GM12864 (cell line): Measurements from ENCODE around the gene TMEM38B.
"Not testable (repeated sequence)": the region's sequence is repeated elsewhere in the genome, so short reads cannot be mapped to it uniquely, and the experiment has no call there.

Experiments
- DNase-seq: peaks from one replicate; pipeline ENCODE4 v3.0.0-alpha.2; 2011; ENCODE audit warnings: low read depth
- H3K4me3 ChIP-seq: 2 replicates; pipeline ENCODE4 v1.5.1; 2011; ENCODE audit warnings: mild to moderate bottlenecking, low read depth, low read length, control low read depth
- TF ChIP-seq, protein P1 (sequence below): IDR thresholded peaks from 2 replicates; pipeline ENCODE4 v1.5.1; 2011; ENCODE audit warnings: low read depth, mild to moderate bottlenecking, moderate library complexity, low read length, control low read depth, inconsistent platforms; ENCODE audit errors: missing control alignments

TMEM38B gene

GRCh38 chr9:105713260-105714019 lies 19.1 kb downstream of the TMEM38B start:
- DNase-seq: no peak
- H3K4me3 ChIP-seq: no peak overlapping the region
- TF ChIP-seq, protein P1, sequence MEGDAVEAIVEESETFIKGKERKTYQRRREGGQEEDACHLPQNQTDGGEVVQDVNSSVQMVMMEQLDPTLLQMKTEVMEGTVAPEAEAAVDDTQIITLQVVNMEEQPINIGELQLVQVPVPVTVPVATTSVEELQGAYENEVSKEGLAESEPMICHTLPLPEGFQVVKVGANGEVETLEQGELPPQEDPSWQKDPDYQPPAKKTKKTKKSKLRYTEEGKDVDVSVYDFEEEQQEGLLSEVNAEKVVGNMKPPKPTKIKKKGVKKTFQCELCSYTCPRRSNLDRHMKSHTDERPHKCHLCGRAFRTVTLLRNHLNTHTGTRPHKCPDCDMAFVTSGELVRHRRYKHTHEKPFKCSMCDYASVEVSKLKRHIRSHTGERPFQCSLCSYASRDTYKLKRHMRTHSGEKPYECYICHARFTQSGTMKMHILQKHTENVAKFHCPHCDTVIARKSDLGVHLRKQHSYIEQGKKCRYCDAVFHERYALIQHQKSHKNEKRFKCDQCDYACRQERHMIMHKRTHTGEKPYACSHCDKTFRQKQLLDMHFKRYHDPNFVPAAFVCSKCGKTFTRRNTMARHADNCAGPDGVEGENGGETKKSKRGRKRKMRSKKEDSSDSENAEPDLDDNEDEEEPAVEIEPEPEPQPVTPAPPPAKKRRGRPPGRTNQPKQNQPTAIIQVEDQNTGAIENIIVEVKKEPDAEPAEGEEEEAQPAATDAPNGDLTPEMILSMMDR: no peak

DNA sequence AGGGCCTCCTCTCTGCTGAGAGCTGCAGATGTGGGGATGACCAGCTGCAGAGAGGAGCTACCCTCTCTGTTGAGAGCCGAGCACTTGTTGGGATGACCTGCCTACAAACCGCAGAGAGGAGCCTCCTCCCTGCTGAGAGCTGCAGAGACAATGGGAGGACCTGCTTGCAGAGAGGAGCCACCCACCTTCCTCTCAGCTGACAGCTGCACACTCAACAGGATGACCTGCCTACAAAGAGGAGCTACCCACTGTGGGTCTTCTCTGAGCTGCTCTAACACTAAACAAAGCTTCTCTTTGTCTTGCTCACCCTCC lies 19.6 kb downstream of the TMEM38B start:
- TF ChIP-seq, protein P1: no peak
- H3K4me3 ChIP-seq: no peak overlapping the region
- DNase-seq: no peak

DNA sequence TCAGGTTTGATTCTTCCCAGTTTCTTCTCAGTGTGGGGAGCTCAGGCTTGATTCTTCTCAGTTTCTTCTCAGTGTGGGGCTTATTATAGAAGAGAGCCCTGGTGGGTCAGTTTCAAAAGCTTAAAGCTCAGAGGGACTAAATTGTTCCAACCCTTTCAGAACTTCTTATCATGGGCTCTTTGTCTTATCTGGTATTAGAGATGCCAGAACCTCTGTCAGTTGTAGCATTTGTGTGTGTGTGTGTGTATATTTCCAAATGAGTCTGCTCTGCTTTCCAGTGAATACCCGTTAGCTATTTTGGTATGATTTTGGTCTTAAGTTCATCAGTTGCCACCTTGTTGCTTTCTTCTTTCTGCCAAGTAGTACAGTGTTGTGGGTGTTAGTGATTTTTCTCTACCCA lies 21.8 kb downstream of the TMEM38B start:
- no peak for DNase-seq
- TF ChIP-seq, protein P1: no peak
- H3K4me3 ChIP-seq: no peak overlapping the region

GRCh38 chr9:105722099-105722498 lies 27.8 kb downstream of the TMEM38B start:
- H3K4me3 ChIP-seq: no peak overlapping the region
- TF ChIP-seq, protein P1: no peak
- DNase-seq: no peak

GRCh38 chr9:105725370-105725769 lies 31.0 kb downstream of the TMEM38B start:
- TF ChIP-seq, protein P1: no peak
- no peak overlapping the region for H3K4me3 ChIP-seq
- no peak for DNase-seq

- H3K4me3 ChIP-seq, DNase-seq: not testable (repeated sequence)
These were observed 33.9 kb downstream of the TMEM38B start for GRCh38 chr9:105728230-105728629.

DNA sequence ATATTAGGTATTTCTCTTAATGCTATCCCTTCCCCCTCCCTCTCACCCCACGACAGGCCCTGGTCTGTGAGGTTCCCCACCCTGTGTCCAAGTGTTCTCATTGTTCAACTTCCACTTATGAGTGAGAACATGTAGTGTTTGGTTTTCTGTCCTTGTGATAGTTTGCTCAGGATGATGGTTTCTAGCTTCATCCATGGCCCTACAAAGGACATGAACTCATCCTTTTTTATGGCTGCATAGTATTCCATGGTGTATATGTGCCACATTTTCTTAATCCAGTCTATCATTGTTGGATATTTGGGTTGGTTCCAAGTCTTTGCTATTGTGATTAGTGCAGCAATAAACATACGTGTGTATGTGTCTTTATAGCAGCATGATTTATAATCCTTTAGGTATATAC lies 37.1 kb downstream of the TMEM38B start:
- not testable (repeated sequence) for H3K4me3 ChIP-seq, DNase-seq

DNA sequence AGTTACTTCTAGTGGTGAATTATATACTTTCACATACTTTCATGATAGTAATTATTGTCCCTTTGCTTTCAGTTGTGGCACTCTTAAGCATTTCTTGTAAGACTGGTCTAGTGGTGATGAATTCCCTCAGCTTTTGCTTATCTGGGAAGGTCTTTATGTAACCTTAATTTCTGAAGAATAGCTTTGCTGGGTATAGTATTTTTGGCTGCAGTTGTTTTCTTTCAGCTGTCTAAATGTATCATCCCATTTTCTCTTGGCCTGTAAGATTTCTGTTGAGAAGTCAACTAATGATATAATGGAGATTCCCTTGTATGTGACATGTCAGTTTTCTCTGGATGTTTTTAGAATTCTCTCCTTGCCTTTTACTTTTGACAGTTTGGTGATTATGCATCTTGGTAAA lies 41.0 kb downstream of the TMEM38B start:
- no peak for DNase-seq
- TF ChIP-seq, protein P1: no peak
- H3K4me3 ChIP-seq: no peak overlapping the region
